GM23248 (cell line): Measurements from ENCODE around the gene KCNMA1. TPM values are rescaled to one million over a fixed set of nuclear protein-coding genes. Genes with fewer than 3 reads are reported as not detected.

Source experiments
- DNase-seq: peaks from one replicate; pipeline ENCODE4 v3.0.0-alpha.2; 2015
- H2AFZ ChIP-seq: fragments of 200-600 bp; sonication (generic); 2 replicates; pipeline ENCODE4 v1.6.1; 2016; ENCODE audit warnings: antibody characterized with exemption
- H3F3A ChIP-seq: fragments of 200-600 bp; sonication (generic); 2 replicates; pipeline ENCODE4 v1.6.1; 2016; ENCODE audit warnings: mild to moderate bottlenecking, antibody characterized with exemption, mixed run types; ENCODE audit not compliant: insufficient read depth
- H3K27ac ChIP-seq: fragments of 200-600 bp; sonication (generic); 2 replicates; pipeline ENCODE4 v1.5.1; 2016; ENCODE audit warnings: mild to moderate bottlenecking
- H3K27me3 ChIP-seq: fragments of 200-600 bp; sonication (generic); replicated peaks from 2 replicates; pipeline ENCODE4 v1.6.1; 2016; ENCODE audit warnings: mild to moderate bottlenecking; ENCODE audit not compliant: insufficient read depth
- H3K36me3 ChIP-seq: fragments of 200-600 bp; sonication (generic); 2 replicates; pipeline ENCODE4 v1.6.1; 2016; ENCODE audit warnings: low read depth, mild to moderate bottlenecking
- H3K4me1 ChIP-seq: fragments of 200-600 bp; sonication (generic); 2 replicates; pipeline ENCODE4 v1.6.1; 2016; ENCODE audit warnings: mild to moderate bottlenecking; ENCODE audit not compliant: insufficient read depth
- H3K4me2 ChIP-seq: fragments of 200-600 bp; sonication (generic); one replicate; pipeline ENCODE4 v1.6.1; 2016; ENCODE audit warnings: mild to moderate bottlenecking; ENCODE audit not compliant: unreplicated experiment
- H3K4me3 ChIP-seq: fragments of 200-600 bp; sonication (generic); 2 replicates; pipeline ENCODE4 v1.5.1; 2016; ENCODE audit warnings: mild to moderate bottlenecking
- H3K79me2 ChIP-seq: fragments of 200-600 bp; sonication (generic); 2 replicates; pipeline ENCODE4 v1.6.1; 2016; ENCODE audit warnings: mild to moderate bottlenecking; ENCODE audit not compliant: insufficient read depth
- H3K9ac ChIP-seq: fragments of 200-600 bp; sonication (generic); 2 replicates; pipeline ENCODE4 v1.6.1; 2016; ENCODE audit warnings: mild to moderate bottlenecking
- H3K9me2 ChIP-seq: fragments of 200-600 bp; sonication (generic); 2 replicates; pipeline ENCODE4 v1.6.1; 2016; ENCODE audit warnings: mixed run types, mild to moderate bottlenecking, moderate library complexity; ENCODE audit not compliant: insufficient read depth
- H3K9me3 ChIP-seq: fragments of 200-600 bp; sonication (generic); one replicate; pipeline ENCODE4 v1.6.1; 2017; ENCODE audit warnings: low read depth
- H4K20me1 ChIP-seq: fragments of 200-600 bp; sonication (generic); 2 replicates; pipeline ENCODE4 v1.6.0; 2016; ENCODE audit not compliant: insufficient read depth
- EZH2 ChIP-seq: fragments of 200-600 bp; sonication (generic); IDR thresholded peaks from 2 replicates; pipeline ENCODE4 v1.6.1; 2018; ENCODE audit warnings: antibody characterized with exemption, mild to moderate bottlenecking; ENCODE audit not compliant: insufficient read depth, poor library complexity, severe bottlenecking
- EZH2phosphoT487 ChIP-seq: fragments of 200-600 bp; sonication (generic); IDR thresholded peaks from 2 replicates; pipeline ENCODE4 v1.6.1; 2018; ENCODE audit warnings: antibody characterized with exemption, moderate library complexity, mild to moderate bottlenecking, low read depth; ENCODE audit not compliant: insufficient read depth
- WGBS, 2 experiments: methylation state at CpG; one replicate each; pipeline ENCODE4 v1.1.6; 2015 to 2017; ENCODE audit warnings: low lambda C conversion rate in 2 of 2, low coverage in 1 of 2; ENCODE audit errors: missing lambda C conversion rate in 2 of 2; 5-methylcytosine and 5-hydroxymethylcytosine counted together
- in situ Hi-C: fragments of 300-500 bp; cut with MboI; formaldehyde crosslinking; loops from 2 replicates; pipeline ENCODE4 v1.15.0; 2020
- polyA plus RNA-seq: library from polyadenylated mRNA; unstranded; fragments of >200 nt; fragmentation: Nextera tagmentation; extraction: Ambion mirVana; gene quantifications from 2 replicates; pipeline ENCODE4 v1.2.1, GENCODE V29; 2016
- total RNA-seq: library from RNA; depleted of rRNA; stranded (reverse); fragments of >200 nt; shearing (Covaris generic); gene quantifications from 2 replicates; pipeline ENCODE4 v1.2.3, GENCODE V29; 2014

Gene KCNMA1
- total and polyA plus RNA-seq, 2 experiments from 2014 or later, result 14.2 to 25.1 TPM

DNA sequence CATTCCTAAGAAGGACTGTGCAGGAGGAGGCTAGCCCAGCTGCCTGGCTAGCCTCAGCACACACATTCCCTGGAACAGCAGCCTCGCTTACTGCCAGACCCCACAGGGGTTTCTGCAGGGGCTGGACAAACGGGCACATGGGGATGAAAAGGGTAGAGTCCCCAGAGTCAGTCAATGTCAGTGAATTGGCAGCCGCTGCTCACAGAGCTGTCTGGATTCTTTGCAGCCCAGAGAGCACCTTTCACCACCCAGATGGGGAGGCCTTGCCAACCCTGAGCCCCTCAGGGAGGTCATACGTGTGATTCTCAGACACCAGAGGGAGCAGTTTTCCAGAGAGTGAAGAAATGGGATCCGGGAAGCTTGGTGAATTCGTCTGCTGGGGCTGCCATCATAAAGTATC is 143.3 kb downstream of the KCNMA1 start:
- H4K20me1 ChIP-seq, result no peaks in the 10 kb centered on the region
- no peak overlapping the region for H3K4me2 ChIP-seq
- peak; percentile 35 for DNase-seq
- H3K9me3 ChIP-seq, result no peaks in the 10 kb centered on the region
- no peaks in the 10 kb centered on the region for H3F3A ChIP-seq
- no peak overlapping the region for H3K9ac ChIP-seq
- no peak overlapping the region for H3K27ac ChIP-seq
- H2AFZ ChIP-seq, result no peak overlapping the region
- H3K4me1 ChIP-seq, result no peaks in the 10 kb centered on the region
- TF ChIP-seq EZH2 (no peak), EZH2phosphoT487 (no peak)
- H3K9me2 ChIP-seq, result no peaks in the 10 kb centered on the region
- in situ Hi-C loops, result loop anchor here (10.0 kb wide), 1 partner anchor 320 kb away; no protein-coding TSS in a partner anchor
- H3K4me3 ChIP-seq, result no peak overlapping the region
- no peaks in the 10 kb centered on the region for H3K79me2 ChIP-seq
- no peaks in the 10 kb centered on the region for H3K27me3 ChIP-seq
- no peaks in the 10 kb centered on the region for H3K36me3 ChIP-seq
- WGBS, 2 experiments, result 70 to 74% methylated on average over 6 of the region's 6 CpGs

DNA sequence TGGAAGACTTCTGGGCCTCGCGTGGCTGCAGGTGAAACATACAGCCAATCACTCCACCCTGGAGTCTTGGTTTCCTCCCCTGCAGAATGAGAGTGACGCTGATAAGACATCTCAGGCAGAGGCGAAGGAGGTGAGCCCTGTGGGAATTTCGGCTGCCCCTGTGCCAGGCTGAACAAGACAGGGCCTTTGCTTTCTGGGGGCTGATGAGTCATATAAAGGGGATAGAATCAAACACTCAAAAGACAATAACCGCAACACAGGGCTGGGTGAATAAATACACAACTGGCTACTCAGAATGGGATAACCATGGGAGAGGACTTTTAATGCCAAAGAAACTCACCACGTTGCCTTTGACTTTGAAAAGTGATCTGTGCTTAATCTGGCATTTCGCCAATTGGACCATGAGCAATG is 143.8 kb downstream of the KCNMA1 start:
- H3K9ac ChIP-seq, result no peak overlapping the region
- no peaks in the 10 kb centered on the region for H3K27me3 ChIP-seq
- no peaks in the 10 kb centered on the region for H3K36me3 ChIP-seq
- H2AFZ ChIP-seq, result no peak overlapping the region
- no peak overlapping the region for H3K27ac ChIP-seq
- no peaks in the 10 kb centered on the region for H3K9me3 ChIP-seq
- in situ Hi-C loops, result loop anchor here (10.0 kb wide), 1 partner anchor 319 kb away; no protein-coding TSS in a partner anchor
- no peaks in the 10 kb centered on the region for H3K4me1 ChIP-seq
- H3F3A ChIP-seq, result no peaks in the 10 kb centered on the region
- no peak overlapping the region for H3K4me2 ChIP-seq
- 83 to 85% methylated on average over 8 of the region's 8 CpGs for WGBS, 2 experiments
- DNase-seq, result no peak
- H3K9me2 ChIP-seq, result no peaks in the 10 kb centered on the region
- no peaks in the 10 kb centered on the region for H3K79me2 ChIP-seq
- TF ChIP-seq EZH2 (no peak), EZH2phosphoT487 (no peak)
- no peaks in the 10 kb centered on the region for H4K20me1 ChIP-seq
- no peak overlapping the region for H3K4me3 ChIP-seq

DNA sequence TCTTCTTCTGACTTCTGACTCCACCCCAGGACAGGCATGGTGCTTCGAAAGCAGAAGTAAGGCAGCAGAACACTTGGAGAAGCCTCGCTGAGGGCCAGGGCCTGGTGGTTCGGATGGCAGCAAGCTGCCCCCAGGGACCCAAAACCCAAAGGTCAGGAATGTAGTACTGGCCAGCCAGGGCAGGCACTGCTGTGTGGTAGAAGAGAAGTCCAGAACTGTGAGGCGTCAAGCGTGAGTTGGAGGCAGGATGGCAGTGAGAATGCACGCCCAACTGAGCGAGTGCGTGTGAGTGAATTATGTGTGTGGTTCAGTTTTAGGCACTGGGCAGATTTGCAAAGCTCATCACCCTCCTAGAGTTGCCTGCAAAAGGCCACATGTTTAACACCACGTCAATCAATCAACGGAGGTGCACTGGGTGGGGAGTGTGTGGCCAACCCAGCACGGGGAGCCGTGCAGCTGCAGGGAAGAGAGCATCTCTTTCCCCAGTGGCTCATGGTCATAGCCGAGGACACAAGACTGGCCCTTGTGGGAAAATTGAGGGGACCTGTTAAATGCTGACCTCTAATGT is 144.3 kb downstream of the KCNMA1 start:
- Histone ChIP-seq H3K27ac (no peak overlapping the region), H3K79me2 (no peaks in the 10 kb centered on the region), H3K9ac (no peak overlapping the region), H3K4me2 (no peak overlapping the region), H2AFZ (no peak overlapping the region), H3K4me1 (no peaks in the 10 kb centered on the region), H3K36me3 (no peaks in the 10 kb centered on the region), H3K9me2 (no peaks in the 10 kb centered on the region), H3K9me3 (no peaks in the 10 kb centered on the region), H3K27me3 (no peaks in the 10 kb centered on the region), H3F3A (no peaks in the 10 kb centered on the region), H3K4me3 (no peak overlapping the region), H4K20me1 (no peaks in the 10 kb centered on the region)
- in situ Hi-C loops, result loop anchor here (10.0 kb wide), 1 partner anchor 319 kb away; no protein-coding TSS in a partner anchor
- DNase-seq, result no peak
- 86 to 91% methylated on average over 8 to 13 of the region's 13 CpGs for WGBS, 2 experiments
- TF ChIP-seq EZH2phosphoT487 (no peak), EZH2 (no peak)

- no peak overlapping the region for H3K4me3 ChIP-seq
- H3K36me3 ChIP-seq, result no peaks in the 10 kb centered on the region
- WGBS, 2 experiments, result 90 to 95% methylated on average over 4 of the region's 4 CpGs
- H2AFZ ChIP-seq, result no peak overlapping the region
- no peaks in the 10 kb centered on the region for H3K9me3 ChIP-seq
- H4K20me1 ChIP-seq, result no peaks in the 10 kb centered on the region
- H3K4me2 ChIP-seq, result no peak overlapping the region
- TF ChIP-seq EZH2phosphoT487, result no peak
- no peaks in the 10 kb centered on the region for H3K79me2 ChIP-seq
- H3K27me3 ChIP-seq, result no peaks in the 10 kb centered on the region
- H3F3A ChIP-seq, result no peaks in the 10 kb centered on the region
- no peaks in the 10 kb centered on the region for H3K9me2 ChIP-seq
- no peak for DNase-seq
- in situ Hi-C loops, result loop anchor here (10.0 kb wide), 1 partner anchor 318 kb away; no protein-coding TSS in a partner anchor
- H3K4me1 ChIP-seq, result no peaks in the 10 kb centered on the region
- no peak overlapping the region for H3K27ac ChIP-seq
- no peak overlapping the region for H3K9ac ChIP-seq
Measured at GRCh38 chr10:77492368-77492994, 145.1 kb downstream of the KCNMA1 start.
